Activated CD4-positive, alpha-beta T cell treated with anti-CD3 and anti-CD28 coated beads, Interleukin-2, amount 50 U/mL, for 1 hour (primary cell): Measurements from ENCODE around the gene IRS1.

Experiments used
- DNase-seq: peaks from one replicate; pipeline ENCODE4 v3.0.0-alpha.2; 2020

Gene IRS1

DNA sequence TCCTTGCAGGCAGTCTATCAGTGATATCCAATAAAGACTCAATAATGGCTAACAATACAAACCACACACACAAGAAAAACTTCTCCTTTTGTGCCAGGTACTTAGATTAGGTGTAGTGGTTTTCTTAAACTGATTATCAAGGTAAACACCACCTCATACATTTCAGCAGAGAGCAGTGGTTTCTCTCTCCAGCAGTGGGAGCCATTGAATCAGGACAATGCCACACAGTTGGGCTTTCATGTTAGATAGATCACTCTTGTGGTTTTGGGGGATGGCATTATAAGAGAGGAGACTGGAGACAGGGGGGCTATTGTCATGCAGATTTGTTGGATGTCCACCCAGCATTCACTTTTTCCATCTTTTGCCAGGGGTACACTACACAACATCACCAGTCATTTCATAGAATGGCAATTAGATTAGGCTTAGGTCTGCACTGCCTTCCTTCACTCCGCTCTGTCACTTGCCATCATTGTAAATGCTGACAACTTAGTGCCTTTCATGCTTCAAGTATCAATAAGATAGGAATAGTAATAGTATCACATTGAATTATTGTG lies 13.6 kb upstream of the IRS1 start:
- DNase-seq: no peak

DNA sequence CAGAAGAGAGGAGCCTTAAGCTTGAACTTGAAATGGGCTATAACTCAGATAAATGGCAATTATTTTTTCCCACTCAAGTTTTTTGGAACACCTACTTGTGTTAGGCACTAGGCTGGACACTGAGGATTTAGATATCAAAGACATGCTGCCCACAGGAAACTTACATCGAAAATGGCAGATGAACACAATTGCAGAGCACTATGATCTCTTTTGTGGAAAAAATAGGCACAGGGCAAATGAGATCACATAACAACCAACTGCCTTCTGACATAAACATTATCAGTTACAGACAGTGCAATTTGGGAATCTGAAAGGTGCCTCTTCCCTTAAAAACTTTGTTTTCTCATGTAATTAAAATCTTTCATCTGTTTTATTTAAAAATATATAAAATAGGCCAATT lies 3.8 kb upstream of the IRS1 start:
- no peak for DNase-seq

- no peak for DNase-seq
These were observed 3.0 kb upstream of the IRS1 start for GRCh38 chr2:226802573-226802972.

GRCh38 chr2:226800941-226801784 lies 1.5 kb upstream of the IRS1 start:
- DNase-seq: peak; percentile 68

DNA sequence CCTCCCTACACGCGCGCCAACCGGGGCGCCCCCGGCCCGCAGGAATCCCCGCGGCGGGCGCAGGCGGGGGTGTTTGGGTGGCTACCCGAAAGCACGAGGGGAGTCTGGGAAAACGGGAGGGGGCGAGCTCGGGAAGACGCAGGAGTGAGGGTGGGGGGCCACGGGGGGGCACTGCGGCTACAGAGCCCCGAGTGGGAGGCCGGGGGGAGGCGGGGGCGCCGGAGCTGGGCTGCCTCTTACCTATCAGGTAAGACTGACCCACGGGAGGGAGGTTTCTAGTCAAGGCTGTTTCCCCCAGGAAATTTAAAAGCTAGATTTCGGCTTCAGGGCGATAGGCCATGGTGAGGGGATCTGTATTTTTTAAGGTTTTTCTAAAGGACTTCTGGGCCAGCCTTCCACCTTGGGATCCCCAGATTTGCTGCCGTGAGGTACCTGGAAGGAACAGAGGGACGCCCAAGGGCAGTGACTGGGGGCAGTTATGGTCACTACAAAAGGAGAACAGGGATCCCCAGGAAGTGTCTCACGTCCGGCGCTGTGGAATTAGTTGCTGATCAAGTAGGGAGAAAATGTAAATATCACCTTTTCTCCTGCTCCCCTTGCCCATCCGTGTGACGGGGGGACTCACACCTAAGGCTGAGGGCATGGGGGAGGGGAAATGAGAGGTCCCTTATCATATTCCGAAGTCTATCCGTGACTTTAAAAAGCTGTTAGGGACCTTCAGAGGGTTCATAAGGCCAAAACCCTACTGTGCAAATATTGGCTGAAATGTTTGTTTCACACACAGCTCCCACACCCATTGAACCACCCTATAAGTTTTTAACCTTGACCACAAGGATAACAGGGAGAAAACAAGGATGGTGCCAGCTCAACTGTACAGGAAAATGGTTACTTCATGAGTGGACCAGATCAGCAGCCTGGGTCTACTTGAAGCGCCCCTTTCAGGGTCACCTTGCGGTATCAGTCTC lies 638 bp upstream of the IRS1 start:
- DNase-seq: no peak

DNA sequence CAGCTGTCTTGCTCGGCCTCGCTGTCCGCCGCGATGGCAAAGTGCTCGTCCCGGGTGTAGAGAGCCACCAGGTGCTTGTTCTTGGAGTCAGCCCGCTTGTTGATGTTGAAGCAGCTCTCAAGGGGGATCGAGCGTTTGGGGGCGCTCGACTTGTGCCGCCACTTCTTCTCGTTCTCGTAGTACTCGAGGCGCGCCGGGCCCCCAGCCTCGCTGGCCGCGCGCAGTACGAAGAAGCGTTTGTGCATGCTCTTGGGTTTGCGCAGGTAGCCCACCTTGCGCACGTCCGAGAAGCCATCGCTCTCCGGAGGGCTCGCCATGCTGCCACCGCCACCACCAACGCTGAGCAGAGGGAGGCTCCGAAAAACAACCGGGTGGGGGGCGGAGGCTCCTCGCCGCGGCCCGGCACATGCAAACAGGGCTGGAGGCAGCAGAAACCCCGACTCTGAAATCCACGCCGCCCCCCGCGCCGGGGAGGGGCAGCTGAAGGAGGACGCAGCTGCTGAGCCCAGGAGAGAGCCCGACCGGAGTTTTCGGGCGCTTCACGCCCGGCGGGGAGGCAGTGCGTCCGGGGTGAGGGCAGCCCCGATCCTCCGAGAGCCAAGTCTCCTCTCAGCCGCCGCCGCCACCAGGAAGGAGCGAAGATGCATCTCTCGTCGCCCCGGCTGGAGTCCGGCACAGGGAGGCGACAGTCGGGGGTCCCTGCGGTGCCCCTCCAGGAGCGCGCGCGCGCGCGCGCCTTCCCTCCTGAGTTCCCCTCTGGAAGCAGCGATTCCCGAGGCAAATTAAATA lies 1.0 kb downstream of the IRS1 start:
- DNase-seq: peak; percentile 41

DNA sequence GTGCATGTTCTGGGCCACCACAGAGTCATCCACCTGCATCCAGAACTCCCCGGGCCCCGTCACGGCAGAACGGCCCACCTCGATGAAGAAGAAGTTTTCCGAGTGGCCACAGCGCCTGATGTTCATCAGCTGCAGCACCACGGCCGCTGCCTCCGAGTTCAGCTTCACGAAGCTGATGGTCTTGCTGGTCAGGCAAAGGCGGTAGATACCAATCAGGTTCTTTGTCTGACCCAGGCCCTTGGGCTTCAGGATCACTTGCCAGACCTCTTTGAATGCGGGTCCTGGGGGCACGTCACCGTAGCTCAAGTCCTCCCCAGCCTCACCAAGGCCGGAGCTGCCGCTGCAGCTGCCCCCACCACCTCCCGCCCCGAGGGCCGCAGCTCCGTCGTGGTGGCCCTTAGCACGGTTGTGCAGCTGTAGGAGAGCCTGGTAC lies 1.6 kb downstream of the IRS1 start:
- no peak for DNase-seq

DNA sequence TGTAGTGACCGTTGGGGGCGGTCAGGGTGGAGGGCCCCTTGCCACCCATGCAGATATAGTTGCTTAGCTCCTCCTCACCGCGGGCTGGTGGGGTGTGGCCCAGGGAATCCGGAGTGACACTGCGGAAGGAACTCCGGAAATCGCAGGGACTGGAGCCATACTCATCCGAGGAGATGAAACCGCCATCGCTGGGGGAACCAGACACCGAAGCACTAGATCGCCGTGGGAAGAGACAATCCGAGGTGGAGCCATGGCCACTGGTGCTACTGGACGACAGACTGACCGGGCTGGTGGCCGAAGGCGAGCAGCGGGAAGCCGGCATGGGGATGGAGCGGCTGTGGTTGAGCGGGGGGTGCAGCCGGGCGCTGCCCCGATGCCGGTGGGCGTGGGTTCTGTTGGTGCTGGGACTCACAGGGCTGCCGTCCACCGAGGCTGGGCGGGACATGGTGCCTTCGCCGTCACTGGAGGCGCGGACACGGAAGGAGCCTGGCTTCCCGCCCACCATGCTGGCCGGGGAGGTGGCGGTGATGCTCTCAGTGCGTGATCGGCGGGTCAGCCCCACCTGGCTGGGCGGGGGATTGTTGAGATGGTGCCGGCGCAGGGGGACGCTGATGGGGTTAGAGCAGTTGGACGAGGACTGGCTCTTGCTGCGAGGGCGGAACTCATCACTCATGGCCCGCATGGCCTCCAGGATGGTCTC lies 2.2 kb downstream of the IRS1 start:
- no peak for DNase-seq

DNA sequence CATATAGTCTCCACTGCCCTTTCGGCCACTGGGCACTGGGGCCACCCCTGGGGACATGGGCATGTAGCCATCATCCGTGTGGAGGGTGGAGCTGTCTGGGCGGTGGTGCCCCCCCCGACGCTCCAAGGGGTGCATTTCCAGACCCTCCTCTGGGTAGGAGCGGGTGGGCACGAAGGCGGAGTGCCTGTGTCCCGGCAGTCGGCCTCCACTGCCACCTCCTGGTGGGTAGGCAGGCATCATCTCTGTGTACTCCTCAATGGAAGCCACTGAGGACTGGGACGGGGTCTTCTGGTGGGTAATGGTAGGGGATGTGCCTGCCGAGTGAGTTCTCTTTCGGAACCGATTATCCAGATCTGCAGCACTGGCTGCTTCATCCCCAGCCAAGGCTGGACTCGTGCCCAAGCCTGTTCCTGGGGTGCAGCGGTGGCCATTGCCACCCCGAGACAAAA lies 2.8 kb downstream of the IRS1 start:
- DNase-seq: peak; percentile 10

- no peak for DNase-seq
These were observed 3.4 kb downstream of the IRS1 start for GRCh38 chr2:226796012-226796839.

- DNase-seq: no peak
These were observed 4.2 kb downstream of the IRS1 start for GRCh38 chr2:226795281-226796011.

GRCh38 chr2:226794751-226795171 lies 4.9 kb downstream of the IRS1 start:
- DNase-seq: no peak

GRCh38 chr2:226794196-226794661 lies 5.4 kb downstream of the IRS1 start:
- DNase-seq: no peak

DNA sequence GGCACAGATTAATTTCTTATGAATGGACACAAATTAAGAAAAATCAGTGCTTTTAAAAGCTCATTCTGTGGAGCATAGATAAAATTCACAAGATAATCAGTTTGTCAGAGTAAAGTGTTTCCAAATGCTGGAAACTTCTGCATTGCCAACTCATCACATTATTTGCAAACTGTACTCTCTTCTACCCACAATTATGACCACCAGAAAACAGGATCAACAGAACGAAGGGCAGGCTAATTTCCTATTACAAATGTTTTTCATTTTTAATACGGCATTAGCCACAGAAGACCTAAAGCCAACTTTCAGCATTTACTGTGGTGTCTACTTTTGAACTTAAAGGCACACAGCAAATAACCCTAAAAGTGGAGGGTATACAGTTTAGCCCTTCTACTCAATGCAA lies 6.0 kb downstream of the IRS1 start:
- DNase-seq: no peak

DNA sequence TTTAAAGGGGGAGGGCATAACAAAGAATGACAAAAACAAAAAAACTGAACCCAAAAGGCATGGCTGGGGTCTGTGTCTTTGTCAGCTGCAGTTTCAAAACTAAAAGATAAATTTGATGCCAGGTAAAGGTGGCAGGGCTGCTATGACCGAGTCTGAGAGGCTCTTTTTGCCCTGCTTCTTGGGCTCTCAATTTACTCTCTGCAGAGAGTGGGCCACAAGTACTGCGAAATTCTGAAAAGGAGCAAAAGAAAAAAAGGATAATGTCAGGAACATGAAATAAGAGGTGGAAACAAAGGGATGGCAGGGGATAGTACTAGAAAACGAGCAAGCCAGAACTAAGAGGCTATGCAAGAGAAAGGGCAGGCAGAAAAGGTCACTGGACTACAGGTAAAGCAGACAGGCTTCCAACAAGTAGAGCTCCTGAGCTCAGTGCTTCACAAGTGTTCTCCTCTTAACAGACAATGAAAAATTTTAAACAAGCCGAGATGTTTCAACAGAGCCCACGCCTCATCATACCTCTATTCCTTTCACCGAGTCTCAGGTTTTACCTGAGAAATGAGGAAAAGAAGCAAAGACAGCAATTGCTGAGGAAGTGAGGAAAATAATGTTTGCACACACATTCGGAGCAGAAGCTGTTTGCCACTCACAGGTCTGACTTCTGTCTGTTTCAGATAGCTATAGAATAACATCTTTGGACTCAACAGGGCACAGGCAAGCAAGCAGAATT lies 7.3 kb downstream of the IRS1 start:
- DNase-seq: no peak

DNA sequence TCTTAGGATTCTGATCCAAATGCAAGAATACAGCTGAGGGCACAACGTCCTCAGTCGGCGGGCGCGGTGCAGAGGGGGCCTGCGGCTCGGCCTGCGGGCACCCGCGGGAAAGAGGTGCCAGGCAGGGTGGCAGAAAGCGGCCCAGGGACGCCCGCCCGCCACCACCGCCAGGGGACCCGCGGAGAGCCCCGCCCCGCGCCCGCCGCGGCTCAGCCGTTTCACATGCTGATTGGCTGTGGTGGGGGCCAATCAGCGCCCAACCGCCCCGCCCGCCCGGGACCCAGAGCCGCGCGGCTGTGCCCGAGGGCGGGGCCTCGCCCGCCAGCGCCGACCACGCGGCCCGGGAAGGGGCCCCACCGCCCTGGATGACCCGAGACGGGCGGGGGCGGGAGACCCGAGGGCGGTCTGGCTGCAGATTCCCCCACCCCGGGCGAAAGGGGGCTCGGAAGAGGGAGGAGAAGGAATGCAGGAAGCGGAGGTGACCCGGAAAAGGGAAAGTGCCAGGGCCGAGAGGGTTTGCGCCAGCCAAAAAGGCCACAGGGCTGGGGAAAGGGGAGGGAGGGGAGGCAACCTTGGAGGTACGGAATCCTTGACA lies 8.0 kb downstream of the IRS1 start:
- peak; percentile 92 for DNase-seq

DNA sequence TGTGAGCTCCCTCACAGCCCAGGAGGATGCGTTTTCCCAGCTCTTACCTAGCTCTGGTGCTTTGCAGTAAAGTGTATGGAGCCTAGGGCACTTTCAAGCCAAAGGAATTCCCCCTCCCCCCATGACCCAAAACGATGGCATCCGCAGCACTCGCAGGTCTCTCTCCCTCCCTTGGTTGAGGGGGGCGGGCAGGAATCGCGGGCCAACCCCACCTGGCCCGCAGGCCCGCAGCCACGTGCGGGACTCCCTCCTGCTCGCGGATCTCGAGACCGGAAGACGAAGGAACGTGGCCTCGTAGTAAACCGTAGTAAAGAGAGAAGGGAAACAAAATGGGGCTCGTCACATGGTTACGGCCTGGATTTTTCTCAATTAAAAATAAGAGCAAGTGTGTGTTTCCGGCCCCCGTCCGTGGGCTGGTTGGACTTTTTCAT lies 8.5 kb downstream of the IRS1 start:
- no peak for DNase-seq

GRCh38 chr2:226790431-226790830 lies 9.2 kb downstream of the IRS1 start:
- DNase-seq: no peak

DNA sequence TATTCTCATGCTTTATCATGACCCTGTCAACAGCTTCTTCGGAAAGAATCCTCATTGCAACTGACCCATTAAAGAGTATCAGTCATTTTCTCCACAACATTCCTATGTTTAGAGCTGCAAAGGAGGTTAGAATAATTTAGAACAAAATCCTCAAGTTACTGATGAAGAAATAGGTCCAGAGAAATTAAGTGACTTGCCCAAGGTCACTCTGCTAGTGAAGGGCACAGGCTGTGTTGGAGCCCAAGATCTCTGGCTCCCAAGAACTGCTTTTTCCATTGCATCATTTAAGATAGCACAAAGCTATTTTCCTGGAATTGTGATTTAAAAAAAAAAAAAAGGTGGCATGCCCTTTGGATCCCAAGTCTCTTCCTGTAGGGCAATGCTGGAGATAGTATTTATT lies 9.6 kb downstream of the IRS1 start:
- DNase-seq: no peak
